PFSK-1 (cell line): ENCODE data around the gene ARPC4.

Experiments used
- FOXP2 ChIP-seq: optimal IDR thresholded peaks from 2 replicates; pipeline ENCODE3; 2011; ENCODE audit warnings: borderline replicate concordance, control low read depth, inconsistent platforms; ENCODE audit not compliant: insufficient read depth; ENCODE audit errors: extremely low read length, extremely low read depth
- POLR2AphosphoS5 ChIP-seq: IDR thresholded peaks from 2 replicates; pipeline ENCODE4 v1.6.1; 2012; ENCODE audit warnings: low read depth, mild to moderate bottlenecking, control low read depth, low read length, moderate library complexity
- SIN3A ChIP-seq: IDR thresholded peaks from 2 replicates; pipeline ENCODE4 v1.6.1; 2012; ENCODE audit warnings: mild to moderate bottlenecking, low read length, moderate library complexity, borderline replicate concordance; ENCODE audit not compliant: insufficient read depth
- TAF1 ChIP-seq: IDR thresholded peaks from 2 replicates; pipeline ENCODE4 v1.6.1; 2012; ENCODE audit warnings: low read length, control low read depth, borderline replicate concordance; ENCODE audit not compliant: insufficient read depth
- TF ChIP-seq, protein P1 (sequence below), 2 experiments: IDR thresholded peaks; 2 replicates each; pipeline versions ENCODE4 v1.6.1 to v1.8.0; 2011 to 2012; ENCODE audit warnings: low read depth in 2 of 2, low read length in 2 of 2, control low read depth in 1 of 2, inconsistent platforms in 1 of 2, mild to moderate bottlenecking in 1 of 2, moderate library complexity in 1 of 2; ENCODE audit not compliant: insufficient read depth in 1 of 2

ARPC4 gene

DNA sequence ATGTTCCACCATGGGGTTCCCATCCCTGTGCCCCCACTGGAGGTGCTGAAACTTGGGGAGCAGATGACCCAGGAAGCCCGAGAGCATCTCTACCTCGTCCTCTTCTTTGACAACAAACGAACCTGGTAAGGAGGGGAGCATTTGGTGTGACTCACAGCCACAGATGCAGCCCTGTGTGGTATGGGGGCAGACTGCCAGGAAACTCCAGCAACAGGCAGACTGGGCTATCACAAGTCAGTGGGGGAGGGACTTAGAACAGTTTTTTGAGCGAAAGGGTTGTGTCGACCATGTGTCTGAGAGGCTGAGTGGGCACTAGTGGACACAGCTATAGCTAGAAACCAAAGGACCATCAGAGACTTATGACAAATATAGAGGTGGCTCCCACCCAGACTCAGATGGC, 46.6 kb upstream of the ARPC4 start:
- TF ChIP-seq, protein P1, sequence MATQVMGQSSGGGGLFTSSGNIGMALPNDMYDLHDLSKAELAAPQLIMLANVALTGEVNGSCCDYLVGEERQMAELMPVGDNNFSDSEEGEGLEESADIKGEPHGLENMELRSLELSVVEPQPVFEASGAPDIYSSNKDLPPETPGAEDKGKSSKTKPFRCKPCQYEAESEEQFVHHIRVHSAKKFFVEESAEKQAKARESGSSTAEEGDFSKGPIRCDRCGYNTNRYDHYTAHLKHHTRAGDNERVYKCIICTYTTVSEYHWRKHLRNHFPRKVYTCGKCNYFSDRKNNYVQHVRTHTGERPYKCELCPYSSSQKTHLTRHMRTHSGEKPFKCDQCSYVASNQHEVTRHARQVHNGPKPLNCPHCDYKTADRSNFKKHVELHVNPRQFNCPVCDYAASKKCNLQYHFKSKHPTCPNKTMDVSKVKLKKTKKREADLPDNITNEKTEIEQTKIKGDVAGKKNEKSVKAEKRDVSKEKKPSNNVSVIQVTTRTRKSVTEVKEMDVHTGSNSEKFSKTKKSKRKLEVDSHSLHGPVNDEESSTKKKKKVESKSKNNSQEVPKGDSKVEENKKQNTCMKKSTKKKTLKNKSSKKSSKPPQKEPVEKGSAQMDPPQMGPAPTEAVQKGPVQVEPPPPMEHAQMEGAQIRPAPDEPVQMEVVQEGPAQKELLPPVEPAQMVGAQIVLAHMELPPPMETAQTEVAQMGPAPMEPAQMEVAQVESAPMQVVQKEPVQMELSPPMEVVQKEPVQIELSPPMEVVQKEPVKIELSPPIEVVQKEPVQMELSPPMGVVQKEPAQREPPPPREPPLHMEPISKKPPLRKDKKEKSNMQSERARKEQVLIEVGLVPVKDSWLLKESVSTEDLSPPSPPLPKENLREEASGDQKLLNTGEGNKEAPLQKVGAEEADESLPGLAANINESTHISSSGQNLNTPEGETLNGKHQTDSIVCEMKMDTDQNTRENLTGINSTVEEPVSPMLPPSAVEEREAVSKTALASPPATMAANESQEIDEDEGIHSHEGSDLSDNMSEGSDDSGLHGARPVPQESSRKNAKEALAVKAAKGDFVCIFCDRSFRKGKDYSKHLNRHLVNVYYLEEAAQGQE (IDR thresholded peaks at IDR 0.05; ENCODE audit: insufficient read depth in 1 of 2, low read depth in 2 of 2, low read length in 2 of 2): no peak

DNA sequence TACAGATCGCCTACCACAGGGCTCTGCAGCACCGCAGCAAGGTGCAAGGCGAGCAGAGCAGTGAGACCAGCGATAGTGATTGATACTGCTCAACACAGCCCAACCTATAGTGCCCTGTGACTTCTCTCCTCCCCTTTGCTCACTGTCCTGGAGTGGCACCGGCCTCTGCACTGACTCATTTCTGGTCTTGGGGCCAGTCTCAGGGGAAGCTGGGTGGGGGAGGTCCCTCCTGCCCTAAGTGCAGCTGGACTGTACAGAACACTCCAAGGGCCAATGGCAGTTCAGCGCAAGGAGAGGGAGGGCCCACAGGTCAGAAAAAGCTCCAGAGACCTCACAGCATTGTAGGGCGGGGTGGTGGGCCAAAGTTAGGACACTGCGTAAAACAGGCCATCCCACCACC, 45.6 kb upstream of the ARPC4 start:
- TF ChIP-seq FOXP2: no peak
- TF ChIP-seq POLR2AphosphoS5: no peak
- TF ChIP-seq, protein P1 (IDR thresholded peaks at IDR 0.05; ENCODE audit: insufficient read depth in 1 of 2, low read depth in 2 of 2, low read length in 2 of 2): no peak
- TF ChIP-seq TAF1: no peak
- no peak for TF ChIP-seq SIN3A

DNA sequence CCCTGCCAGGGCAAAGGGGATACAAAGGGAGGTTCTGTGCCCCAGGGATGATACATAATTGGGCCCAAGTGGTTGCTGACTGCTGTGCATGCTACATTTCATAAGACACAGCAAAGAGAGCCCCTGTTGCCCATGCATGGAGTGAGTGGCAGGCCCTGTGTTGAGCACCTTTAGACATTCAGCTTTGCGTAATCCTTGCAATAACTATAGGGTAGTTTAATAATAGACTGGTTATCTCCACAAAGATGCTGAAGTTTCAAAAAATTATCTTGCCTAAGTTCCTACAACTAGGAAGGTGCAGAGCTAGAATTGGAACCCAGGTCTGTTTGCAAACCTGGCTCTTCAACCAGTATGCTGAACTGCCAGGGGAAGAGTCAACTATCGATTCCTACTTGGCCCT, 44.9 kb upstream of the ARPC4 start:
- TF ChIP-seq, protein P1 (IDR thresholded peaks at IDR 0.05; ENCODE audit: insufficient read depth in 1 of 2, low read depth in 2 of 2, low read length in 2 of 2): no peak
- TF ChIP-seq FOXP2 (no peak), POLR2AphosphoS5 (no peak), SIN3A (no peak), TAF1 (no peak)

DNA sequence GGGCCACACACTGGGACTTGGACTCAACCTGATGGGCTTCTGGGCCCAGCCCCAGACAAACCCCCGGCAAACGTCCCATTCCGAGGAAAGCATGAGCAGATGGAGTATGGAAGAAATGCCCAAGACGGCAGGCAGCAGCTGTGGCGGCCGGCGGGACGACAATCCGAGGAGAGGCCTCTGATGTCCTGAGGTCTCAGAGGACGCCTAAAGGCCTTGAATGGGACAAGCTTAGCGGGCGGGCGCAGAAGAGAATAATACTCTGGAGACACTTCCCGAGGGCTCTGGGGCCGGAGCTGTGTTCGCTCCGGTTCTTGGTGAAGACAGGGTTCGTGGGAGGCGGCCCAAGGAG, 43.6 kb upstream of the ARPC4 start:
- TF ChIP-seq FOXP2 (no peak), POLR2AphosphoS5 (no peak), TAF1 (no peak), SIN3A (no peak)
- TF ChIP-seq, protein P1 (IDR thresholded peaks at IDR 0.05; ENCODE audit: insufficient read depth in 1 of 2, low read depth in 2 of 2, low read length in 2 of 2): no peak
